Medulla oblongata (tissue), 1 donor: Measurements from ENCODE around the gene CREBL2.
"Not testable (repeated sequence)": the region's sequence is repeated elsewhere in the genome, so short reads cannot be mapped to it uniquely, and the experiment has no call there.

Experiments
- DNase-seq: peaks from one replicate; pipeline ENCODE4 v3.0.0-alpha.2; 2015; ENCODE audit errors: extremely low spot score

Gene CREBL2

GRCh38 chr12:12598864-12599263 lies 12.8 kb upstream of the CREBL2 start:
- DNase-seq: no peak

GRCh38 chr12:12599750-12600643 lies 11.7 kb upstream of the CREBL2 start:
- DNase-seq: no peak

- DNase-seq: peak; percentile 58
Measured at GRCh38 chr12:12600659-12601058, 11.0 kb upstream of the CREBL2 start.

GRCh38 chr12:12604740-12605139 lies 6.9 kb upstream of the CREBL2 start:
- no peak for DNase-seq

- DNase-seq: peak; percentile 72
Measured at GRCh38 chr12:12606781-12607589, 4.7 kb upstream of the CREBL2 start.

GRCh38 chr12:12608557-12608957 lies 3.1 kb upstream of the CREBL2 start:
- peak; percentile 44 for DNase-seq

GRCh38 chr12:12609692-12610091 lies 2.0 kb upstream of the CREBL2 start:
- no peak for DNase-seq

- DNase-seq: no peak
Measured at GRCh38 chr12:12610711-12611110, 965 bp upstream of the CREBL2 start.

- DNase-seq: peak; percentile 78
Measured at GRCh38 chr12:12612358-12612757, 682 bp downstream of the CREBL2 start.

GRCh38 chr12:12613344-12613743 lies 1.7 kb downstream of the CREBL2 start:
- DNase-seq: peak; percentile 80

GRCh38 chr12:12614342-12614741 lies 2.7 kb downstream of the CREBL2 start:
- DNase-seq: no peak

- DNase-seq: peak; percentile 50
Measured at GRCh38 chr12:12616512-12617310, 5.0 kb downstream of the CREBL2 start.

GRCh38 chr12:12618064-12618463 lies 6.4 kb downstream of the CREBL2 start:
- DNase-seq: not testable (repeated sequence)

GRCh38 chr12:12620730-12621315 lies 9.1 kb downstream of the CREBL2 start:
- no peak for DNase-seq

- peak; percentile 22 for DNase-seq
Measured at GRCh38 chr12:12622418-12622817, 10.7 kb downstream of the CREBL2 start.

GRCh38 chr12:12624498-12624992 lies 12.9 kb downstream of the CREBL2 start:
- peak; percentile 24 for DNase-seq

GRCh38 chr12:12626471-12626870 lies 14.8 kb downstream of the CREBL2 start:
- DNase-seq: no peak

- no peak for DNase-seq
Measured at GRCh38 chr12:12627308-12627827, 15.7 kb downstream of the CREBL2 start.

- no peak for DNase-seq
Measured at GRCh38 chr12:12628013-12628412, 16.3 kb downstream of the CREBL2 start.

GRCh38 chr12:12630850-12631249 lies 19.2 kb downstream of the CREBL2 start:
- DNase-seq: no peak

GRCh38 chr12:12635651-12636050 lies 24.0 kb downstream of the CREBL2 start:
- DNase-seq: no peak
